Keratinocyte (primary cell): ENCODE results near the gene RBBP6. TPM values are rescaled to one million over a fixed set of nuclear protein-coding genes. Genes with fewer than 3 reads are reported as not detected.
A peak's percentile ranks its signal among the peaks of the same experiment; 100 is the strongest.

ENCODE experiments used
- DNase-seq: peaks from one replicate; pipeline ENCODE4 v3.0.0-alpha.2; 2011; ENCODE audit warnings: low read depth, missing footprints, low spot score
- FAIRE-seq: peaks from 2 replicates; lab custom pipeline; 2011; peaks lifted over from hg19 to GRCh38; lab: Jason Lieb, UNC
- H2AFZ ChIP-seq: 2 replicates; pipeline ENCODE4 v1.6.0; 2012; ENCODE audit warnings: low read length, control low read depth, inconsistent platforms; ENCODE audit not compliant: control insufficient read depth
- H3K27ac ChIP-seq: 2 replicates; pipeline ENCODE4 v1.5.1; 2011; ENCODE audit warnings: low read length; ENCODE audit not compliant: control insufficient read depth, insufficient read depth
- H3K27me3 ChIP-seq: 3 replicates; pipeline ENCODE4 v1.6.0; 2011; ENCODE audit warnings: low read length; ENCODE audit not compliant: control insufficient read depth, insufficient read depth; ENCODE audit errors: extremely low read depth
- H3K36me3 ChIP-seq, 2 experiments: 2 replicates in 1 of 2; 3 replicates in 1 of 2; pipeline ENCODE4 v1.5.1; 2011; ENCODE audit warnings: low read length in 2 of 2, mild to moderate bottlenecking in 1 of 2; ENCODE audit not compliant: control insufficient read depth in 2 of 2, insufficient read depth in 2 of 2; ENCODE audit errors: extremely low read depth in 1 of 2
- H3K4me1 ChIP-seq: 3 replicates; pipeline ENCODE4 v1.5.1; 2011; ENCODE audit warnings: low read length; ENCODE audit not compliant: control insufficient read depth, insufficient read depth; ENCODE audit errors: extremely low read depth
- H3K4me2 ChIP-seq: 3 replicates; pipeline ENCODE4 v1.6.0; 2011; ENCODE audit warnings: low read depth, low read length; ENCODE audit not compliant: control insufficient read depth, insufficient read depth; ENCODE audit errors: extremely low read depth
- H3K4me3 ChIP-seq, 3 experiments: fragments of 200-600 bp in 1 of 3; sonication (generic) in 1 of 3; 2 replicates in 2 of 3; 3 replicates in 1 of 3; pipeline ENCODE4 v1.5.1; 2011 to 2016; ENCODE audit warnings: low read length in 3 of 3, mild to moderate bottlenecking in 3 of 3, control low read depth in 2 of 3, inconsistent platforms in 1 of 3, low read depth in 1 of 3, mixed read lengths in 1 of 3, mixed run types in 1 of 3, moderate library complexity in 1 of 3; ENCODE audit not compliant: control insufficient read depth in 2 of 3, insufficient read depth in 2 of 3; ENCODE audit errors: extremely low read depth in 1 of 3
- H3K79me2 ChIP-seq: 2 replicates; pipeline ENCODE4 v1.6.0; 2012; ENCODE audit warnings: low read length; ENCODE audit not compliant: control insufficient read depth, insufficient read depth
- H3K9ac ChIP-seq: 3 replicates; pipeline ENCODE4 v1.6.0; 2011; ENCODE audit warnings: low read length; ENCODE audit not compliant: control insufficient read depth, insufficient read depth; ENCODE audit errors: extremely low read depth
- H3K9me1 ChIP-seq: 3 replicates; pipeline ENCODE4 v1.6.0; 2011; ENCODE audit warnings: low read length; ENCODE audit not compliant: control insufficient read depth, insufficient read depth; ENCODE audit errors: extremely low read depth
- H3K9me3 ChIP-seq: 2 replicates; pipeline ENCODE4 v1.5.1; 2012; ENCODE audit warnings: low read depth, low read length; ENCODE audit not compliant: control insufficient read depth
- H4K20me1 ChIP-seq: 3 replicates; pipeline ENCODE4 v1.6.0; 2011; ENCODE audit warnings: low read length; ENCODE audit not compliant: control insufficient read depth, insufficient read depth; ENCODE audit errors: extremely low read depth
- CTCF ChIP-seq, 3 experiments: IDR thresholded peaks in 1 of 3; conservative IDR thresholded peaks in 1 of 3; optimal IDR thresholded peaks in 1 of 3; 2 replicates in 2 of 3; 3 replicates in 1 of 3; pipeline versions ENCODE3 to v1.5.1; 2011; ENCODE audit warnings: low read length in 3 of 3, mild to moderate bottlenecking in 3 of 3, moderate library complexity in 2 of 3, control low read depth in 1 of 3, inconsistent platforms in 1 of 3; ENCODE audit not compliant: insufficient read depth in 2 of 3; ENCODE audit errors: extremely low read depth in 1 of 3
- EZH2 ChIP-seq: IDR thresholded peaks from one replicate; pipeline ENCODE4 v1.6.1; 2012; ENCODE audit warnings: inconsistent platforms, mild to moderate bottlenecking, low read length, moderate library complexity
- dilution Hi-C: fragments of 300-500 bp; cut with MboI; formaldehyde crosslinking; loops from one replicate; pipeline ENCODE4 v1.7.0; 2020; ENCODE audit warnings: low sequenced_read_pairs; ENCODE audit not compliant: extremely low pct_ligation_motif_present
- polyA plus RNA-seq, 5 experiments: library from polyadenylated mRNA; depleted of rRNA in 3 of 5; stranded (reverse) in 3 of 5; stranded (forward) in 1 of 5; unstranded in 1 of 5; fragments of >200 nt; gene quantifications; 1 replicate in 1 of 5; 2 replicates in 3 of 5; 3 replicates in 1 of 5; pipeline versions ENCODE4 v1.2.1 to v1.2.3, GENCODE V29; 2011 to 2012; ENCODE audit warnings: missing spikeins in 2 of 5, low read depth in 1 of 5, low replicate concordance in 1 of 5

RBBP6 gene
- polyA plus RNA-seq, 1 donor (not counting 4 experiments of a cell fraction or from before 2014, with no cell fraction given), result 32.1 TPM

- peaks cover 14% of the 10 kb centered on the region for H3K4me1 ChIP-seq
- no peaks in the 10 kb centered on the region for H3K79me2 ChIP-seq
- no peaks in the 10 kb centered on the region for H3K9me1 ChIP-seq
- no peaks in the 10 kb centered on the region for H3K27me3 ChIP-seq
- no peak overlapping the region for H2AFZ ChIP-seq
- FAIRE-seq (no peak), DNase-seq (no peak)
- dilution Hi-C loops, result no loop called here
- TF ChIP-seq CTCF (optimal IDR thresholded peaks at IDR 0.05 in 1 of 3, IDR thresholded peaks at IDR 0.05 in 1 of 3, conservative IDR thresholded peaks at IDR 0.05 in 1 of 3; ENCODE audit: extremely low read depth in 1 of 3, insufficient read depth in 2 of 3, low read length in 3 of 3) (no peak), EZH2 (no peak)
- no peaks in the 10 kb centered on the region for H4K20me1 ChIP-seq
- no peak overlapping the region for H3K27ac ChIP-seq
- no peaks in the 10 kb centered on the region for H3K36me3 ChIP-seq
- no peaks in the 10 kb centered on the region for H3K9me3 ChIP-seq
- H3K4me3 ChIP-seq, result no peak overlapping the region
- H3K4me2 ChIP-seq, result no peak overlapping the region
- H3K9ac ChIP-seq, result no peak overlapping the region
Observed at GRCh38 chr16:24524855-24525677, 14.3 kb upstream of the RBBP6 start.

DNA sequence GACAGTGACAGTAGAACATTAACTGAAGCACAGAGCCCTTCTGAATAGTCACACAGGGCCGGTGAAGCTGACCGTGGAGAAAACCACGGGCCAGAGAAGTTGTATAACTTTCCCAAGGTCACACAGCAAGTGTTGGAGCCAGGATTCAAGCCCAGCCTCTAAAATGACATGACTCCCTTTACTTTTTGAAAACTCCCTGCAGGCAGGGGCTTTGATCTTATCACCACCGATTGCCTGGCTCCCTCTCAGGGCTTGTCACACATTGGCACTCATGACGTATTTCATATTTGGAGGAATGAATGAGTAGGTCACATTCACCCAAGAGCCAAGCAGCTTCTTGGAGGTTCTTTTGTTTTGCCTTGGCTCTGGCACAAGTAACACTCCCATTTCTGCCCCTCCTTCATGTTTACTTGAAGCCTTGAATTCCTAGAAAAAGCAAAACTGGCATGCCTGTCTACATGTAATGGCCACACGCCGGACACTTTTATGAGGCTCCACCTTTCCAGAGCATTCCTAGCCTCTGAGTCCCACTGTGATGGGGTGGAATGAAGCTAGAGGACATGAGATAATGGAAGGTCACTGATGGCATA is 13.3 kb upstream of the RBBP6 start:
- Histone ChIP-seq H3K9me1 (no peaks in the 10 kb centered on the region), H2AFZ (peak overlapping the region; percentile 14), H3K9me3 (no peaks in the 10 kb centered on the region), H3K27ac (peak overlapping the region; percentile 5), H4K20me1 (no peaks in the 10 kb centered on the region), H3K79me2 (no peaks in the 10 kb centered on the region), H3K36me3 (no peaks in the 10 kb centered on the region), H3K9ac (no peak overlapping the region), H3K27me3 (no peaks in the 10 kb centered on the region), H3K4me1 (peaks cover 14% of the 10 kb centered on the region), H3K4me2 (peak overlapping the region; percentile 27), H3K4me3 (no peak overlapping the region)
- FAIRE-seq, result no peak
- DNase-seq, result peak; percentile 50
- TF ChIP-seq CTCF (optimal IDR thresholded peaks at IDR 0.05 in 1 of 3, IDR thresholded peaks at IDR 0.05 in 1 of 3, conservative IDR thresholded peaks at IDR 0.05 in 1 of 3; ENCODE audit: extremely low read depth in 1 of 3, insufficient read depth in 2 of 3, low read length in 3 of 3) (no peak), EZH2 (no peak)
- dilution Hi-C loops, result no loop called here
